Amniotic epithelial cell (primary cell): ENCODE measurements around the gene SLK.

Source experiments
- DNase-seq: peaks from one replicate; pipeline ENCODE4 v3.0.0-alpha.2; 2010; ENCODE audit warnings: low read depth

SLK gene

DNA sequence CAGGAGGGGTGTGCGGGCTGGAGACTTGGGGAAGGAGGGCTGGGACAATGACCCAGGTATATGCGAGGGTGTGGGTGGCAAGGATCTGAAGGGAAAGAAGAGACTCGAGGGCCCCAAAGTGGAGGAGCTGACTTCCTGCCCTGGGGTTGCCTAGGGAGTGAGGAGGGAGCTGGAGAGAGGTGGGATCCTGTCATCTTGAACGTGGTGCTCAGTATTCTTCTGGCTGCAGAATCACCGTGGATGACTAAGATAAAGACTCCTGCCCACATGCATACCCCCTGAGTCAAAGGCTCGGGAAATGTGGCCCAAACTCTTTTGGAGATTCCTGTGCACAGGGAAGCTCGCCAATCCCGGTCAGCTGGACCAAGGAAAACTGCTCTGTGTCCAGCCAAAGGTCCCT, 87.5 kb downstream of the SLK start:
- DNase-seq: peak; percentile 40

DNA sequence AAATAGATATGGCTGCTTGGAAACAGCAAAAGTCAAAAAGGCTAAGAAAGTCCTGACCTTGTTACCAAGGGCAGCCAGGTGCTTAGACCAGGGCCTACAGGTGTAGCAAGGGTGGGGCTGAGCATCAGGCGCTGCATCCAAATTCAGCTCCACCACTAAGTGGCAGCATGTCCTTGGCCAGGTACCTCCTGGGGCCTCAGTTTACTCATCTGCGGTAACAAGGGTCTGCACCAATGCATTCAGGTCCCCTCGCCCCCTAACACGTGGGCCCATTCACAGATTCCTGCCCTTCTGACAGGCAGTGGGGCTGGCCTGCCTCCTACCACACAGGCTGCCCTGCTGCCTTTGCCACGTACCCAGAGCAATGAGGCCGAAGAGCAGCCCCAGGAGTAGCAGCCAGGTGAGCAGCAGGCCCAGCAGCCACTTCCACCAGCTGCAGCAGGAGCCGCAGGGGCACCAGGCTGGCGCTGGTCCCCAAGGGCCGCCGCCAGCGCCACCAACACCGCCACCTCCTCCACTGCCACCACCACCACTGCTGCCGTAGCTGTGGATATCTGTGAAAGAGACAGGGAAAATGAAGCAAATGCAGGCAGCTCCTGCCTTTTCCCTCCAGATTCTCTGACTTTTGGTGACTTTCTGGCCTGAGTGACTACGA, 89.8 kb downstream of the SLK start:
- no peak for DNase-seq

DNA sequence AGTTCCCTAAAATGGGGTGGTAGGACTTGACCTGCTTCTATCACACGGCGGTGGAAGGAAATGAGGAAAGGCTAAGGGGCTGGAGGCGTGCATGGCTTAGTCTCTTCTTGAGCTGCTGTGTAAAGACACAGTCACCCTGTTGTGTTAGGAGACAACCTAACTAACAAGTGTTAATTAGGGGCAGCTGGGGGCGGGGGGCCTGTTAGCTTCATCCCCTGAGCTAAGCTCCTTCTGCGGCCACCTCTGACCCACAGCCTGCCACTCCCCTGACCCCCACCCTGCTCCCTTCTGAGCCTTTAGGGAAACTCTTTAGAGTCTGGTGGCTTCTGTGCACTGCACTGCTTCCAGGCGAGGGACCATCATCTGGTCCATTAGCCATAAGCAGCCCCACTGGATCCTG, 90.8 kb downstream of the SLK start:
- DNase-seq: no peak

DNA sequence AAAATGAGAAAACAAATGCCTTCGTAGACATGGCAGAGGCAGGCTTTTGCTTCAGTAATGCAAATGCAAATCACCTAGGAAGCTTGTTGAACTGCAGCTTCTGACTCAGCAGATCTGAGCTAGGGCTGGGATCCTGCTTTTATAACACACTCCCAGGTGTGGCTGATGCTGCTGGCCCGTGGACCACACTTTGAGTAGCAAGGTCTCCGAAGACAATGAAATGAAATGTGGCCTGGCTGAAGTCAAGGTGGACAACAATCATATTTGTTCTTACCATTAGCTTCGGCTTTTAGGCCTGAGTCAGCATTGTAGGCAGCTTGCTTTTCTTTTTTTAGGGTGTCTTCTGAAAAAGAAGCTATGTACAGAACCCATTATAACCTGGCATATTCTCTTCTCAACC, 92.4 kb downstream of the SLK start:
- DNase-seq: no peak

DNA sequence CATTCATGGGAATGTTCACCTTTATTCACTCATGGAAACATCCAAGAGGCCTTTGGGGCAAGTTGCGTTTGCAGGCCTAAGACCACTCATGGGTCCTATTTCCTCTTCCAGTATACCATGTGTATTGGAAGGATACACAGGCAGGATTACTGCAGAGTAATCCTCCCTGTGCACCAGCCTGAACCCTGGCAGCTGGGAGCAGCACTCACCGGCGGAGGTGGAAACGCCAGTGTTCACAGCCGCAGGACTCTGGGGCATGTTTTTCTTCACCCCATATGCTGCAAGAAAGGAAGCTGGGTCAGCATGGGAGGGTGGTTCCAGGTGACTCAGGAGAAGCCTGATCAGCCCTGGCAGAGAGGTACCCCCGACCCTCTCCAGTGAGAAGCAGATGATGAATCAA, 94.3 kb downstream of the SLK start:
- DNase-seq: no peak

DNA sequence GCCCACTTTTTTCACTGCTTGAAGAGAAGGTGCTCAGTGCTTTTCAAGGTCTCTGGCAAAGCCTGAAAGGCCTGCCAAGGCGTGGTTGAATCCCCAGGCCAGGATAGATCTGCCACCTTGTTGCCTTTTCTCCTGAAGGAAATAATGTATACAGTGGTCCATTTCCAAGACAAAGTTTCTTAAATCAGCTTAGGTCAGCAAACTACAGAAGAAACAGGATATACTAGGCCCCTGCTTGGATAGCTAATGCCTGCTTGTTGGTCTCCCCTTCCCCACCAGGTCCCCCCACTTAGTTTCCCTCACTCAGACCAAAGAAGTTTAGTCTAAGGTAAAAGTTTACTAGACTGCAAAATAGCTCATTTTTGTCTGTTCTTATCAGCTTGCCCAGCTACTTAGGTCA, 98.8 kb downstream of the SLK start:
- DNase-seq: no peak

DNA sequence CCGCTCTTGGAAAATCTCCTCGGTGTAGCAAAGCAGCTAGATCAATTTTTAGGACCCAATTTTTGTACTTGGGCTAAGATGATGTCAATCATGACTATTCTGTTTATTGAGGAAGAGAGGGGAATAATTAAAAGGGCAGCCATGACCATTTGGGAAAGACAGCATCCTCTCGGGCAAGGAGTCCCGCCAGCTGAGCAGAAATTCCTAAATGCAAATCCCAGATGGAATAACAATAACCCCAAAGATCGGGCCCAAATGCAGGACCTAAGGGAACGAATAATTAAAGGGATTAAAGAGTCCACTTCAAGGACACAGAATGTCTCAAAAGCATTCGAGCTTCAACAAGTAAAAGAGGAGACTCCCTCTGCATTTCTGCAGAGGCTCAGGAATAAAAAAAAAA, 100.0 kb downstream of the SLK start:
- DNase-seq: no peak

DNA sequence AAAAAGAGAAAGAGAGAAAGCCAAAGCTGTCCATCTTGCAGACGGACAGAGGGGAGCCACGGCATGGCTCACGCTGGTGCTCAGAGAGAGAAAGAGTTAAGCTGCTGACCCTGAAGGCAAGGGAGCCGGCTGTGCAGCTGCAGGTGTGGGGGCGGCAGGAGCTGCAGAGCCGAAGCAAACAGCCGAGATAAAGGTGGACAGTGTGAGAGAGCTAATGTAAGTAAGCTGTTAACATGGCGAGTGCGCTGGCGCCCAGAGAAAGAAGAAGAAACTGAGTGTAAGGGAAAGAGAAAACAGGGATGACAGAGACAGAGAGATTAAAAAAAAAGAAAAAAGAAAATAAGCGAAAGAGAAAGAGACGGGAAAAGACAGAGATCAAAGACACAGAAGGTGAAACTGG, 100.6 kb downstream of the SLK start:
- no peak for DNase-seq

DNA sequence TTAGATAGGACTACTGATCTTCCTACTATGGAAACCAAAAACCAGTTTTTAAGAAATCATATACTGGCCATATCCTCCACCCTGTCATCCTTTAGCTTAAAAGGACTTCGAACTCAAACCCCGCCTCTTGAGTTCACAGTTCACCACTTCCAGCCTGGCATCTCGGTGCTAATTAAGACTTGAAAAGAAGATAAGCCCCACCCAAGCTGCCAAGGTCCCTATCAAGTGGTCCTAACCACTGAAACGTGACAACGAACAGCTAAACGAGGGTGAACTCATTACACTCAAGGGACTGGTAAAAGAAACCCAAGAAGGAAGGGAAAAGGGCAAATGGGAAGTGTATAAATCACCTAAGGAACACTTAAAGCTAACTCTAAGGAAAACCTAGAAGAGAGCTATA, 102.7 kb downstream of the SLK start:
- DNase-seq: no peak

DNA sequence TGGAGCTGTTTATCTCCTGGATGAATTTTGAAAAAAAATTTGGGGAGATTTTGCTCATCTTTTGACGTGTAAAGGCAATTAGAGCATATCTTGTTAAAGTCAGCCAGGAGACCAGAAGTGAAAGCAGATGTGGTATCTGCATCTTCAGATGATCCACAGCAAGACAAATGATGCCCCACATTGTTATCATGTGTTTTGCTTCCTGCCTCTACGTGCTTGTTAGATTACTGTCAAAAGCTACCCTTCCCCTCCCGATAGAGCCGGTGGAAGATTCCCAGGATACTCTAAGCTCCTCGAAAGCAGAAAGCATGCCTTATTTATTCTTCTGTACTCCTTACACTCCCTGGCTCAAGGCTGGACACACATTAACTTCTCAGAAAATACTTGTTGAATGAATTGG, 105.8 kb downstream of the SLK start:
- DNase-seq: peak; percentile 81

DNA sequence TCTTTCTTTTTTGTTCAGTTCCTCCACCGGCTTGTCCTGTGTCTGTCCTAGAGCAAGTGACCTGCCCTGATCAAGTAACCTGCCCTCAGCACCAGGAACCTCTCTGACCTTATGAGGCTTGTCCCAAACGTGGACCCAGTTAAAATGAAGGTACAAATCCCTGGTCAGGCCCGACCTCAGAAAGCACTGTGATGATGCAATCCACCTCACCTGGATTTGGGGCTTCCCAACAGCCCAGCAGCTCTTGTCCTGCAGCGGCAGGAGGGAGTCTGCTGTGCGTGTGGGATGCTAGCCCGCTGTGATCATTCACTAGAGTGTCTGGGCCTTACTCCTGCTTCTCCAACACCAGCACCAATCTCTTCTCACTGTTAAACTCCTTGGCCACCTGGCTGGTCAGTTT, 107.6 kb downstream of the SLK start:
- DNase-seq: no peak

DNA sequence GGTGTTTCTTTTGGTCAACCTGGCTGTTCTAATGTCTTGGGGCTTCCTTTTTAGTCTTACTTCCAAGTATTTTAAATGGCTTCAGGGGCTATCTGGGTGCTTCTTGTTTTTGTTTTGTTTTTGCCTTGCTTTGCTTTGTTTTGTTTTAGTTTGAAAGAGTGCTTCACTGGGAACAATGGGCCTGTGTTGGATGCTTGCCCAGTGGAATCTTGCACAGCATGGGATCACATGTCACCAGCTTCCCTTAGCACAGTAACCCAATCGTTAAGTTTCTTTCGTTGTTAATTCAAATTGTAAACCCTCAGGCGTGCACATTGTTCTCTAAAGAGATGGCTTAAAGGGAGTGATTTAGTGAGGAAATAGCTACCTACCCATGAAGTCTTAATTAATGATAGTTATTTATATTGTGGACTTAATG, 109.8 kb downstream of the SLK start:
- DNase-seq: no peak

DNA sequence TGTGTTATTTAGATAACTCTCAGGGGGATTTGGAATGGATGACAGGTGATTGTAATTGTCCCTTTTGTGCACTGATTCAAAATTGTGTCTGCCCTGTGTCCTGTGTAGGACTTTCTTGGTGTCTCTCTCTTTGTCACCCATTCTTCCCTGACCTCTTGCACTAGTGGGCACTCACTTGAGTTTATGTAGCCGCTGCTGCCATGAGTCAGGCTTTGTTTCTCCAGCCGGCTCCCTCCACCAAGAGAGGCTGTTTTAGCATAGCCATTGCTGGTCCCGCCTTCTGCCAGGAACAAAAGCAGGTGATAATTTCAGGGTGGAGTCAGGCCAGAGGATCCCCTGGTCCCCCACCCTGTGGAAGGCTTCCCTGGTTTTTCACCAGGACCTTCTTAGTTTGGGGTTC, 110.3 kb downstream of the SLK start:
- no peak for DNase-seq

DNA sequence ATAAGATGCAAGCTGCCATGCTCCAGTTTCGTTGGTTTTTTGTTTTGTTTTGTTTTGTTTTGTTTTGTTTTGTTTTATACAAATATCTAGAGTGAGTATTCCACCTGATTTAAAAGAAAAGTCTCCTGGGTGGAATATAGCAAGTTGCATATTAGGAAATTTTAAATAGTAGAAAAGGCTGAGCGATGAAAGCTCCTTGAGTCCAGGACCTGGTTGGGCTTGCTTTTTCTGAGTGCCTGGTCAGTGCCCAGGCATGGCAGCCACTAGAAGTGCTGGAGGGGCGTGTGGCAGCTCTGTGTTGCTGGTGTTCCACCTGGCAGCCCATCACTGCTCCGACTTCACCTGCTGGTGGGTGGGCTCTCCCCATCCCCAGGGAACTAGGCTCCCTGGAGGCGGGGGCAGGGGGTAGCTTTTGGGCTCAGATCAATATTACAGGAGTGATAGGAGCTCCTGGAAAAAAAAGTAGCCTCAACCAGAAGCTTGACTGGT, 110.8 kb downstream of the SLK start:
- no peak for DNase-seq
